ENCODE measurements around the gene MOB3C.

MOB3C gene

DNA sequence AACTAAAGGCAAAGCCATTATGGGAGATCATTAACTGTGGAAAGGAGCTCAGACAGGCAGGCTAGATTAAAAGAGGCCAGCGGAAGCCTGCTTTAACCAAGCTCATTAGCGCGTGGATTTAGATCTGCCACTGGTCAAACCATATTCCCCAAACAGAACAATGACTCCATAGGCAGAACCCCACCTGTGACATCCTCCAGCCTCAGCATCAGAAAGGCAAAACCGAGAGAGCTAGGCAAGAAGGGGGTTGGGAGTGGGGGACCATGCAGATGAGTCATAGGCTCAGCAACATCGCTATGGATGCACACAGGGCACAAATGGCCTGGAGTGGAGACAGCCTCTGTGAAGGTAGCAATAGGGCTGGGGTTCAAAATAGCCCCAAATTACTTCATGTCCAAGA lies 33.1 kb downstream of the MOB3C start:
- ATAC-seq: no peak

DNA sequence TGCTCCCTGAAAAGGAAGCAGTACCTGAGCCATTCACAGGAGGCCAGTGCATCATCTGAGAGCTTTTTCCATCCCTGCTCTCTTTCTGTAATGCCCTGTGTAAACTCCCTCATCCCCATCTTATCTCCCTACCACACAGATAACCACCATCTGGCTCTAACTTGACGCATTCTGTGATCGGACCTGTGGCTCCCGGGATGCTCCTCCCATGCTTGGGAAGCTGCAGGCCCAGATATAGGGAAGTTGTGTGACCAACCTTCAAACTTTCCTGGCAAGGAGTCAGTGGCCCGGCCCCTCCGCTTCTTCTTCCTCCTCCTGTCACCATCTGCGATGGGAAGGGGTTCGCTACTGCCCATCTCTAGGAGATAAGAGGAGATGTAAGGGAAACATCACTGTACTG lies 33.6 kb downstream of the MOB3C start:
- no peak for TF ChIP-seq PPARA (CRISPR knock-in tag; IDR thresholded peaks at IDR 0.05; ENCODE audit: borderline replicate concordance)
- TF ChIP-seq ZC3H10 (CRISPR knock-in tag; IDR thresholded peaks at IDR 0.05): no peak
- no peak for TF ChIP-seq ESRRG (CRISPR knock-in tag; IDR thresholded peaks at IDR 0.05)
- no peak for TF ChIP-seq CSDC2 (CRISPR knock-in tag; IDR thresholded peaks at IDR 0.05)
- no peak for TF ChIP-seq SNAI2 (CRISPR knock-in tag; IDR thresholded peaks at IDR 0.05)
- TF ChIP-seq ZFP30 (CRISPR knock-in tag; IDR thresholded peaks at IDR 0.05): no peak
- no peak for TF ChIP-seq OSR1 (CRISPR knock-in tag; IDR thresholded peaks at IDR 0.05)
- TF ChIP-seq, protein P1, sequence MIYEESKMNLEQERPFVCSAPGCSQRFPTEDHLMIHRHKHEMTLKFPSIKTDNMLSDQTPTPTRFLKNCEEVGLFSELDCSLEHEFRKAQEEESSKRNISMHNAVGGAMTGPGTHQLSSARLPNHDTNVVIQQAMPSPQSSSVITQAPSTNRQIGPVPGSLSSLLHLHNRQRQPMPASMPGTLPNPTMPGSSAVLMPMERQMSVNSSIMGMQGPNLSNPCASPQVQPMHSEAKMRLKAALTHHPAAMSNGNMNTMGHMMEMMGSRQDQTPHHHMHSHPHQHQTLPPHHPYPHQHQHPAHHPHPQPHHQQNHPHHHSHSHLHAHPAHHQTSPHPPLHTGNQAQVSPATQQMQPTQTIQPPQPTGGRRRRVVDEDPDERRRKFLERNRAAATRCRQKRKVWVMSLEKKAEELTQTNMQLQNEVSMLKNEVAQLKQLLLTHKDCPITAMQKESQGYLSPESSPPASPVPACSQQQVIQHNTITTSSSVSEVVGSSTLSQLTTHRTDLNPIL (CRISPR knock-in tag; IDR thresholded peaks at IDR 0.05; ENCODE audit: low read depth): no peak
- no peak for TF ChIP-seq ARNTL (CRISPR knock-in tag; IDR thresholded peaks at IDR 0.05; ENCODE audit: borderline replicate concordance, low read depth)
- TF ChIP-seq, protein P2, sequence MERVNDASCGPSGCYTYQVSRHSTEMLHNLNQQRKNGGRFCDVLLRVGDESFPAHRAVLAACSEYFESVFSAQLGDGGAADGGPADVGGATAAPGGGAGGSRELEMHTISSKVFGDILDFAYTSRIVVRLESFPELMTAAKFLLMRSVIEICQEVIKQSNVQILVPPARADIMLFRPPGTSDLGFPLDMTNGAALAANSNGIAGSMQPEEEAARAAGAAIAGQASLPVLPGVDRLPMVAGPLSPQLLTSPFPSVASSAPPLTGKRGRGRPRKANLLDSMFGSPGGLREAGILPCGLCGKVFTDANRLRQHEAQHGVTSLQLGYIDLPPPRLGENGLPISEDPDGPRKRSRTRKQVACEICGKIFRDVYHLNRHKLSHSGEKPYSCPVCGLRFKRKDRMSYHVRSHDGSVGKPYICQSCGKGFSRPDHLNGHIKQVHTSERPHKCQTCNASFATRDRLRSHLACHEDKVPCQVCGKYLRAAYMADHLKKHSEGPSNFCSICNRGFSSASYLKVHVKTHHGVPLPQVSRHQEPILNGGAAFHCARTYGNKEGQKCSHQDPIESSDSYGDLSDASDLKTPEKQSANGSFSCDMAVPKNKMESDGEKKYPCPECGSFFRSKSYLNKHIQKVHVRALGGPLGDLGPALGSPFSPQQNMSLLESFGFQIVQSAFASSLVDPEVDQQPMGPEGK (CRISPR knock-in tag; IDR thresholded peaks at IDR 0.05; ENCODE audit: borderline replicate concordance): no peak
- no peak for TF ChIP-seq BACH2 (CRISPR knock-in tag; IDR thresholded peaks at IDR 0.05; ENCODE audit: borderline replicate concordance)
- no peak for TF ChIP-seq TCF4 (CRISPR knock-in tag; IDR thresholded peaks at IDR 0.05; ENCODE audit: borderline replicate concordance)
- TF ChIP-seq ZFP3 (CRISPR knock-in tag; IDR thresholded peaks at IDR 0.05): no peak
- TF ChIP-seq, protein P3, sequence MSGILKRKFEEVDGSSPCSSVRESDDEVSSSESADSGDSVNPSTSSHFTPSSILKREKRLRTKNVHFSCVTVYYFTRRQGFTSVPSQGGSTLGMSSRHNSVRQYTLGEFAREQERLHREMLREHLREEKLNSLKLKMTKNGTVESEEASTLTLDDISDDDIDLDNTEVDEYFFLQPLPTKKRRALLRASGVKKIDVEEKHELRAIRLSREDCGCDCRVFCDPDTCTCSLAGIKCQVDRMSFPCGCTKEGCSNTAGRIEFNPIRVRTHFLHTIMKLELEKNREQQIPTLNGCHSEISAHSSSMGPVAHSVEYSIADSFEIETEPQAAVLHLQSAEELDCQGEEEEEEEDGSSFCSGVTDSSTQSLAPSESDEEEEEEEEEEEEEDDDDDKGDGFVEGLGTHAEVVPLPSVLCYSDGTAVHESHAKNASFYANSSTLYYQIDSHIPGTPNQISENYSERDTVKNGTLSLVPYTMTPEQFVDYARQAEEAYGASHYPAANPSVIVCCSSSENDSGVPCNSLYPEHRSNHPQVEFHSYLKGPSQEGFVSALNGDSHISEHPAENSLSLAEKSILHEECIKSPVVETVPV (CRISPR knock-in tag; IDR thresholded peaks at IDR 0.05): no peak
- TF ChIP-seq ZNF8 (CRISPR knock-in tag; IDR thresholded peaks at IDR 0.05): no peak
- TF ChIP-seq ZNF565 (CRISPR knock-in tag; conservative IDR thresholded peaks at IDR 0.05; ENCODE audit: low read depth): no peak
- ATAC-seq: no peak

More for the DNA sequence above, 33.1 kb downstream of the MOB3C start:
- TF ChIP-seq, protein P4, sequence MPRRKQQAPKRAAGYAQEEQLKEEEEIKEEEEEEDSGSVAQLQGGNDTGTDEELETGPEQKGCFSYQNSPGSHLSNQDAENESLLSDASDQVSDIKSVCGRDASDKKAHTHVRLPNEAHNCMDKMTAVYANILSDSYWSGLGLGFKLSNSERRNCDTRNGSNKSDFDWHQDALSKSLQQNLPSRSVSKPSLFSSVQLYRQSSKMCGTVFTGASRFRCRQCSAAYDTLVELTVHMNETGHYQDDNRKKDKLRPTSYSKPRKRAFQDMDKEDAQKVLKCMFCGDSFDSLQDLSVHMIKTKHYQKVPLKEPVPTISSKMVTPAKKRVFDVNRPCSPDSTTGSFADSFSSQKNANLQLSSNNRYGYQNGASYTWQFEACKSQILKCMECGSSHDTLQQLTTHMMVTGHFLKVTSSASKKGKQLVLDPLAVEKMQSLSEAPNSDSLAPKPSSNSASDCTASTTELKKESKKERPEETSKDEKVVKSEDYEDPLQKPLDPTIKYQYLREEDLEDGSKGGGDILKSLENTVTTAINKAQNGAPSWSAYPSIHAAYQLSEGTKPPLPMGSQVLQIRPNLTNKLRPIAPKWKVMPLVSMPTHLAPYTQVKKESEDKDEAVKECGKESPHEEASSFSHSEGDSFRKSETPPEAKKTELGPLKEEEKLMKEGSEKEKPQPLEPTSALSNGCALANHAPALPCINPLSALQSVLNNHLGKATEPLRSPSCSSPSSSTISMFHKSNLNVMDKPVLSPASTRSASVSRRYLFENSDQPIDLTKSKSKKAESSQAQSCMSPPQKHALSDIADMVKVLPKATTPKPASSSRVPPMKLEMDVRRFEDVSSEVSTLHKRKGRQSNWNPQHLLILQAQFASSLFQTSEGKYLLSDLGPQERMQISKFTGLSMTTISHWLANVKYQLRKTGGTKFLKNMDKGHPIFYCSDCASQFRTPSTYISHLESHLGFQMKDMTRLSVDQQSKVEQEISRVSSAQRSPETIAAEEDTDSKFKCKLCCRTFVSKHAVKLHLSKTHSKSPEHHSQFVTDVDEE (CRISPR knock-in tag; IDR thresholded peaks at IDR 0.05): no peak
- TF ChIP-seq ZNF70 (CRISPR knock-in tag; IDR thresholded peaks at IDR 0.05) (no peak), PPARA (CRISPR knock-in tag; IDR thresholded peaks at IDR 0.05; ENCODE audit: borderline replicate concordance) (no peak), ZNF565 (CRISPR knock-in tag; conservative IDR thresholded peaks at IDR 0.05; ENCODE audit: low read depth) (no peak), ZFP30 (CRISPR knock-in tag; IDR thresholded peaks at IDR 0.05) (no peak), GLIS3 (CRISPR knock-in tag; IDR thresholded peaks at IDR 0.05) (no peak)

DNA sequence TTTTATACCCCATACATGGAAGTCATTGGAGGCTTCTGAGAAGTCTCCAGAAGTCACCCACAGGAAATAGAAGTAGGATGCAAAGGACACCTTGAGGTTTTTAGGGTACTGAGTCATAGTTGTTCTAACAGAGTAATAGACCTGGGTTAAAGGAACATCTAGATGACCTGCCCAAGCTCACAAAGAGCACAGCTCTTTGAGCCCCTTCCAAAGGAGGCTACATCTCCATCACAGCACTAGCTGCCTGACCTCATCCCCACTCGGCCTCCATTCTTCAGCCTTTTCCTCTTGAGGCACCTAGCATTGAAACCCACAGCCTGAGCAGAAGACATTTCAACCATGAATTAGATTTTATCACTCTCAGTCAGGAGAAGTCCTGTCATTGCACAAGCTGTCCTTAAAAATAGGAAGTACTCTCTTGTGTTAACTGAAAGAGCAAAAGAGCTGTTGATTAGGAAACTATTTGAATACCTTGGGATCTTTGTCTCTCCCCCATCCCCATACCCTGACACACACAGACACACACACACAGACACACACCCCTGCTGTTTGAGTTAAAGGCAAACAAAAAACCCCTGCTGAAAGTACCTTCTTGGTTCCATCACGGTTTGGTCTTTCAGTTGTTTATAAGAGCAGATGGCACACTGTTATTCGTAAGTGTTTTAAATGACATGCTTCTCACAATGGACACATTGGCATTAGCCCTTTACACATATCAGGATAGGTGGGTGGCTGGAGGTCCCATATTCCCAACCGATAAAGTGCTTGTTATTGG lies 34.7 kb downstream of the MOB3C start:
- no peak for ATAC-seq
- TF ChIP-seq, protein P5, sequence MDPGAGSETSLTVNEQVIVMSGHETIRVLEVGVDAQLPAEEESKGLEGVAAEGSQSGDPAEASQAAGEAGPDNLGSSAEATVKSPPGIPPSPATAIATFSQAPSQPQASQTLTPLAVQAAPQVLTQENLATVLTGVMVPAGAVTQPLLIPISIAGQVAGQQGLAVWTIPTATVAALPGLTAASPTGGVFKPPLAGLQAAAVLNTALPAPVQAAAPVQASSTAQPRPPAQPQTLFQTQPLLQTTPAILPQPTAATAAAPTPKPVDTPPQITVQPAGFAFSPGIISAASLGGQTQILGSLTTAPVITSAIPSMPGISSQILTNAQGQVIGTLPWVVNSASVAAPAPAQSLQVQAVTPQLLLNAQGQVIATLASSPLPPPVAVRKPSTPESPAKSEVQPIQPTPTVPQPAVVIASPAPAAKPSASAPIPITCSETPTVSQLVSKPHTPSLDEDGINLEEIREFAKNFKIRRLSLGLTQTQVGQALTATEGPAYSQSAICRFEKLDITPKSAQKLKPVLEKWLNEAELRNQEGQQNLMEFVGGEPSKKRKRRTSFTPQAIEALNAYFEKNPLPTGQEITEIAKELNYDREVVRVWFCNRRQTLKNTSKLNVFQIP (CRISPR knock-in tag; IDR thresholded peaks at IDR 0.05; ENCODE audit: borderline replicate concordance, low read depth): no peak
- TF ChIP-seq ESRRG (CRISPR knock-in tag; IDR thresholded peaks at IDR 0.05) (no peak), BACH2 (CRISPR knock-in tag; IDR thresholded peaks at IDR 0.05; ENCODE audit: borderline replicate concordance) (no peak), GLIS3 (CRISPR knock-in tag; IDR thresholded peaks at IDR 0.05) (no peak), ZNF565 (CRISPR knock-in tag; conservative IDR thresholded peaks at IDR 0.05; ENCODE audit: low read depth) (no peak), TOX (CRISPR knock-in tag; IDR thresholded peaks at IDR 0.05; ENCODE audit: borderline replicate concordance) (no peak), ZC3H10 (CRISPR knock-in tag; IDR thresholded peaks at IDR 0.05) (no peak), ARNTL (CRISPR knock-in tag; IDR thresholded peaks at IDR 0.05; ENCODE audit: borderline replicate concordance, low read depth) (no peak), TCF4 (CRISPR knock-in tag; IDR thresholded peaks at IDR 0.05; ENCODE audit: borderline replicate concordance) (no peak), OSR1 (CRISPR knock-in tag; IDR thresholded peaks at IDR 0.05) (no peak), ZFP3 (CRISPR knock-in tag; IDR thresholded peaks at IDR 0.05) (no peak), ISL1 (CRISPR knock-in tag; IDR thresholded peaks at IDR 0.05) (no peak), SNAI2 (CRISPR knock-in tag; IDR thresholded peaks at IDR 0.05) (no peak)
- TF ChIP-seq, protein P2 (CRISPR knock-in tag; IDR thresholded peaks at IDR 0.05; ENCODE audit: borderline replicate concordance): no peak
- TF ChIP-seq, protein P1 (CRISPR knock-in tag; IDR thresholded peaks at IDR 0.05; ENCODE audit: low read depth): no peak
